K562 (cell line): ENCODE results near the gene ABCB9. TPM values are rescaled to one million over a fixed set of nuclear protein-coding genes. Genes with fewer than 3 reads are reported as not detected.

Experiments used
- ARID2 ChIP-seq: fragments of 450-650 bp; IDR thresholded peaks from 2 replicates; pipeline ENCODE4 v1.6.1; 2017; ENCODE audit warnings: antibody characterized with exemption, mild to moderate bottlenecking
- CBFB ChIP-seq: sonication (generic); formaldehyde crosslinking; IDR thresholded peaks from 2 replicates; pipeline ENCODE4 v1.4.0; 2020; ENCODE audit warnings: mild to moderate bottlenecking, missing genetic modification reagents
- CBX2 ChIP-seq: fragments of 200-600 bp; sonication (generic); IDR thresholded peaks from one replicate; pipeline ENCODE4 v1.6.1; 2012; ENCODE audit warnings: mild to moderate bottlenecking, low read length, inconsistent platforms; ENCODE audit not compliant: insufficient read depth, poor library complexity, severe bottlenecking
- CREM ChIP-seq: IDR thresholded peaks from 2 replicates; pipeline ENCODE4 v1.6.1; 2014; ENCODE audit warnings: antibody characterized with exemption, low read depth
- DIDO1 ChIP-seq: fragments of 450-650 bp; IDR thresholded peaks from 2 replicates; pipeline ENCODE4 v1.6.1; 2016; ENCODE audit warnings: low read depth, missing biosample characterization, missing genetic modification characterization
- ERF ChIP-seq: fragments of 450-650 bp; formaldehyde crosslinking; IDR thresholded peaks from 2 replicates; pipeline ENCODE4 v1.4.0; 2020; ENCODE audit warnings: mild to moderate bottlenecking, mixed read lengths
- ETV1 ChIP-seq: fragments of 450-650 bp; conservative IDR thresholded peaks from 2 replicates; pipeline ENCODE4 v1.6.1; 2016; ENCODE audit warnings: missing genetic modification characterization, control low read depth, low read depth, missing compliant biosample characterization
- FOXM1 ChIP-seq, 2 experiments: fragments of 450-650 bp in 1 of 2; sonication (generic) in 1 of 2; formaldehyde crosslinking in 1 of 2; IDR thresholded peaks; 2 replicates each; pipeline versions ENCODE4 v1.6.1 to v1.9.0; 2017 to 2022; ENCODE audit warnings: low read depth in 2 of 2, mild to moderate bottlenecking in 2 of 2, missing genetic modification reagents in 1 of 2, moderate library complexity in 1 of 2
- HCFC1 ChIP-seq: IDR thresholded peaks from 2 replicates; pipeline ENCODE4 v1.6.1; 2012; ENCODE audit warnings: low read depth, low read length, improper control_type of control experiment
- HDAC1 ChIP-seq, 2 experiments: fragments of 450-650 bp; IDR thresholded peaks; 2 replicates each; pipeline ENCODE4 v1.6.1; 2016 to 2017; ENCODE audit warnings: inconsistent platforms in 1 of 2, mild to moderate bottlenecking in 1 of 2, moderate library complexity in 1 of 2
- JUND ChIP-seq, 2 experiments: IDR thresholded peaks; 2 replicates in 1 of 2; 3 replicates in 1 of 2; pipeline ENCODE4 v1.6.1; 2011; ENCODE audit warnings: borderline replicate concordance in 2 of 2, low read depth in 2 of 2, low read length in 2 of 2, improper control_type of control experiment in 1 of 2, missing biosample characterization in 1 of 2, missing genetic modification characterization in 1 of 2, missing genetic modification reagents in 1 of 2
- MAFF ChIP-seq: IDR thresholded peaks from 2 replicates; pipeline ENCODE4 v1.6.1; 2012; ENCODE audit warnings: low read length, improper control_type of control experiment
- MCM5 ChIP-seq: fragments of 450-650 bp; IDR thresholded peaks from 2 replicates; pipeline ENCODE4 v1.6.1; 2016; ENCODE audit warnings: low read depth
- NCOA4 ChIP-seq: fragments of 450-650 bp; IDR thresholded peaks from 2 replicates; pipeline ENCODE4 v1.6.1; 2018; ENCODE audit warnings: mild to moderate bottlenecking; ENCODE audit not compliant: partially characterized antibody
- POLR2H ChIP-seq: IDR thresholded peaks from 2 replicates; pipeline ENCODE4 v1.6.1; 2016; ENCODE audit warnings: missing genetic modification characterization, low read depth, mild to moderate bottlenecking, control low read depth, missing compliant biosample characterization, moderate library complexity
- RBFOX2 ChIP-seq: fragments of 200-400 bp; formaldehyde crosslinking; IDR thresholded peaks from 2 replicates; pipeline ENCODE4 v1.6.1; 2017; ENCODE audit warnings: low read depth, mild to moderate bottlenecking, low read length, moderate library complexity
- SAP30 ChIP-seq: fragments of 200-600 bp; sonication (generic); IDR thresholded peaks from 2 replicates; pipeline ENCODE4 v1.6.1; 2012; ENCODE audit warnings: borderline replicate concordance, low read depth, mild to moderate bottlenecking, moderate library complexity, low read length, control low read depth, inconsistent platforms; ENCODE audit not compliant: insufficient read depth, poor library complexity, severe bottlenecking
- TAF1 ChIP-seq: IDR thresholded peaks from 2 replicates; pipeline ENCODE4 v1.6.1; 2011; ENCODE audit warnings: mild to moderate bottlenecking, low read length, moderate library complexity; ENCODE audit not compliant: insufficient read depth, control insufficient read depth, severe bottlenecking; ENCODE audit errors: extremely low read depth
- VEZF1 ChIP-seq: fragments of 200-800 bp; sonication (Bioruptor generic); IDR thresholded peaks from 2 replicates; pipeline ENCODE4 v1.6.1; 2017; ENCODE audit warnings: missing genetic modification characterization, missing compliant biosample characterization
- ZBTB43 ChIP-seq: sonication (generic); formaldehyde crosslinking; IDR thresholded peaks from 2 replicates; pipeline ENCODE4 v1.8.0; 2023; ENCODE audit warnings: mild to moderate bottlenecking, missing genetic modification reagents
- polyA plus RNA-seq, 8 experiments: library from polyadenylated mRNA; depleted of rRNA in 4 of 8; stranded (reverse) in 5 of 8; unstranded in 3 of 8; fragments of >200 nt; fragmentation: Nextera tagmentation in 2 of 8; fragmentation: Illumina TruSeq in 1 of 8; extraction: Ambion mirVana in 2 of 8; extraction: Trizol in 1 of 8; gene quantifications; 2 replicates each; pipeline versions ENCODE4 v1.2.1 to v1.2.3, GENCODE V29; 2011 to 2014; ENCODE audit warnings: inconsistent platforms in 1 of 8, missing spikeins in 1 of 8
- total RNA-seq, 7 experiments: library from RNA; depleted of rRNA in 6 of 7; stranded (reverse); fragments of >200 nt in 6 of 7; fragmentation: Illumina TruSeq in 2 of 7; extraction: Trizol in 2 of 7; gene quantifications; 2 replicates each; pipeline versions ENCODE4 v1.2.1 to v1.2.3, GENCODE V29; 2011 to 2021; ENCODE audit warnings: low replicate concordance in 1 of 7

The ABCB9 gene
- total and polyA plus RNA-seq, 9 of the 15 experiments (the other 6 are each of a cell fraction or from before 2014, with no cell fraction given): 0.20 to 12.6 (median 6.2) TPM

- TF ChIP-seq SAP30 (peak; percentile 72), FOXM1 (IDR thresholded peaks at IDR 0.05; ENCODE audit: low read depth) (no peak; the same call in 1 of the 2 replicates), FOXM1 (CRISPR knock-in tag; IDR thresholded peaks at IDR 0.05; ENCODE audit: low read depth) (no peak), HCFC1 (peak; percentile 67), ERF (CRISPR knock-in tag) (no peak), NCOA4 (no peak), TAF1 (peak; percentile 73), CBX2 (no peak), VEZF1 (CRISPR knock-in tag) (peak; percentile 72), RBFOX2 (peak; percentile 98), HDAC1 (IDR thresholded peaks at IDR 0.05) (peak in 1 of 2 experiments; percentile 95; a peak in 2 of 4 replicates), MAFF (no peak), CREM (peak; percentile 56; the same call in 1 of the 2 replicates), POLR2H (tag) (peak; percentile 64), DIDO1 (no peak), ETV1 (tag) (peak; percentile 6; the same call in 1 of the 2 replicates), CBFB (peak; percentile 41; the same call in 1 of the 2 replicates), ARID2 (0 out of 2 replicates have a peak, but pooled peaks have one; percentile 21), ZBTB43 (CRISPR knock-in tag) (peak; percentile 81), JUND (IDR thresholded peaks at IDR 0.05; ENCODE audit: borderline replicate concordance, low read depth, low read length) (peak; percentile 65), JUND (tag; IDR thresholded peaks at IDR 0.05; ENCODE audit: borderline replicate concordance, low read depth, low read length) (no peak; the same call in 2 of the 3 replicates), MCM5 (no peak)
Measured at GRCh38 chr12:122974892-122975789, 8.9 kb upstream of the ABCB9 start, which contains the start of gene OGFOD2 (continued).
